ENCODE results near the gene SHH. TPM values are rescaled to one million over a fixed set of nuclear protein-coding genes. Genes with fewer than 3 reads are reported as not detected.

The SHH gene
- total RNA-seq, 1 experiment from 2014 or later, result 4.7 TPM

DNA sequence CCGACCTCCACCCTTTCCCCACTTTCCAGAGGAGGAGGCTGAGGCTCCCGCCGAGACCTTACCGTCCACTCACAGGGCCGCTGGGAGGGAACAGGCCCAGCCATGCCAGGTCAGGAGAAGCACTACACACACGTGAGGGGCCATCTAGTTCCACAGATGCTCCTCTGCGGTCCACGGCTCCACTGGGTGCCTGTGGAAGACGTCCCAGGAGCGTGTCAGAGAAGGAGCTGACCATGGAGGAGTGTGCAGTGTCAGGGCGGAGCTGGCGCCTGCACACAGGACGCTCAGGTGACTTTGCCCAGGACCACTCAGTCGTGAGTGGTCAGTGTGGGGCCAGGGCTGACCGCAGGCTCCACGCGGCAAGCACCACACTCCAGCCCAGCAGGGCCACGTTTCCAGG, 8.0 kb upstream of the SHH start:
- no peaks in the 10 kb centered on the region for H3K36me3 Mint-ChIP-seq (ENCODE audit: insufficient read depth, unreplicated experiment)
- no peak overlapping the region for H3K4me3 Mint-ChIP-seq (ENCODE audit: unreplicated experiment)
- POLR2A ChIA-PET, result no interaction called here
- intact Hi-C loops (cut with micrococcal nuclease; ENCODE audit: unreplicated experiment), result no loop called here
- H3K4me3 ChIP-seq (ENCODE audit: low read depth, low read length), result no peak overlapping the region
- no peak overlapping the region for H3K27ac Mint-ChIP-seq (ENCODE audit: unreplicated experiment)
- no peaks in the 10 kb centered on the region for H3K27me3 Mint-ChIP-seq (ENCODE audit: insufficient read depth, unreplicated experiment)
- no peaks in the 10 kb centered on the region; the same call in 1 of the 2 replicates for H3K4me1 ChIP-seq
- no peaks in the 10 kb centered on the region for H3K9me3 Mint-ChIP-seq (ENCODE audit: unreplicated experiment)
- CTCF ChIA-PET, result no interaction called here
- TF ChIP-seq, protein P1, sequence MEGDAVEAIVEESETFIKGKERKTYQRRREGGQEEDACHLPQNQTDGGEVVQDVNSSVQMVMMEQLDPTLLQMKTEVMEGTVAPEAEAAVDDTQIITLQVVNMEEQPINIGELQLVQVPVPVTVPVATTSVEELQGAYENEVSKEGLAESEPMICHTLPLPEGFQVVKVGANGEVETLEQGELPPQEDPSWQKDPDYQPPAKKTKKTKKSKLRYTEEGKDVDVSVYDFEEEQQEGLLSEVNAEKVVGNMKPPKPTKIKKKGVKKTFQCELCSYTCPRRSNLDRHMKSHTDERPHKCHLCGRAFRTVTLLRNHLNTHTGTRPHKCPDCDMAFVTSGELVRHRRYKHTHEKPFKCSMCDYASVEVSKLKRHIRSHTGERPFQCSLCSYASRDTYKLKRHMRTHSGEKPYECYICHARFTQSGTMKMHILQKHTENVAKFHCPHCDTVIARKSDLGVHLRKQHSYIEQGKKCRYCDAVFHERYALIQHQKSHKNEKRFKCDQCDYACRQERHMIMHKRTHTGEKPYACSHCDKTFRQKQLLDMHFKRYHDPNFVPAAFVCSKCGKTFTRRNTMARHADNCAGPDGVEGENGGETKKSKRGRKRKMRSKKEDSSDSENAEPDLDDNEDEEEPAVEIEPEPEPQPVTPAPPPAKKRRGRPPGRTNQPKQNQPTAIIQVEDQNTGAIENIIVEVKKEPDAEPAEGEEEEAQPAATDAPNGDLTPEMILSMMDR (IDR thresholded peaks at IDR 0.05; ENCODE audit: insufficient read depth in 1 of 2, low read depth in 1 of 2, low read length in 1 of 2, severe bottlenecking in 1 of 2, unreplicated experiment in 1 of 2), result no peak
- no peaks in the 10 kb centered on the region for H3K36me3 ChIP-seq (ENCODE audit: control insufficient read depth, insufficient read depth, low read length)
- H3K27me3 ChIP-seq (replicated peaks; ENCODE audit: control insufficient read depth, insufficient read depth, low read length), result no peaks in the 10 kb centered on the region
- BruUV-seq (replicated peaks), result no TSS peak
- DNase-seq, result no peak
- peaks cover 6% of the 10 kb centered on the region for H3K4me1 Mint-ChIP-seq (ENCODE audit: low read depth, unreplicated experiment)
- H3K9me3 ChIP-seq, result no peaks in the 10 kb centered on the region

DNA sequence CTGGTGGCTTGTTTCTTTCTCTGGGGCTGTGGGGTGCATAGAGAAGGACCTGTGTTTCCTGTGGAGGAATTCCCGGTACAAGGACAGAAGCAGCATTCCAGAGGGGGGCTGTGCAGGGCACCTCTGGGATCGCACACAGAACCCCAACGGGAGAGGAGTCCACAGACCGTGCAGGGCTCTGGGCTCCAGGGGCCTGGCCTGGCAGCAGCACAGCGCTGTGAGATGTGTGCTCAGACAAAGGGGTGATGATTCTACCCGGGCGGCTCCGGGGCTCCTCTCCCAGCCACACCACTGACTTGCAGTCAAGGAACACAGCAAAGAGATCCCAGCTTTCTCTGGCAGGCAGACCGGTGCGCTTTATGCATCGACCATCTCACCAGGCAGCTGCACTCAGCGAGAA, 6.9 kb upstream of the SHH start:
- H3K27me3 ChIP-seq (replicated peaks; ENCODE audit: control insufficient read depth, insufficient read depth, low read length), result no peaks in the 10 kb centered on the region
- H3K36me3 ChIP-seq (ENCODE audit: control insufficient read depth, insufficient read depth, low read length), result no peaks in the 10 kb centered on the region
- ChIA-PET POLR2A (no interaction called here), CTCF (no interaction called here)
- TF ChIP-seq, protein P1 (IDR thresholded peaks at IDR 0.05; ENCODE audit: insufficient read depth in 1 of 2, low read depth in 1 of 2, low read length in 1 of 2, severe bottlenecking in 1 of 2, unreplicated experiment in 1 of 2), result no peak
- intact Hi-C loops (cut with micrococcal nuclease; ENCODE audit: unreplicated experiment), result loop anchor here (10.0 kb wide), 1 partner anchor 816 kb away; no protein-coding TSS in a partner anchor
- no peak overlapping the region for H3K4me3 Mint-ChIP-seq (ENCODE audit: unreplicated experiment)
- peaks cover 8% of the 10 kb centered on the region for H3K4me1 Mint-ChIP-seq (ENCODE audit: low read depth, unreplicated experiment)
- no peaks in the 10 kb centered on the region for H3K27me3 Mint-ChIP-seq (ENCODE audit: insufficient read depth, unreplicated experiment)
- no peaks in the 10 kb centered on the region for H3K9me3 ChIP-seq
- no peaks in the 10 kb centered on the region; the same call in 1 of the 2 replicates for H3K4me1 ChIP-seq
- no peak overlapping the region for H3K4me3 ChIP-seq (ENCODE audit: low read depth, low read length)
- H3K27ac Mint-ChIP-seq (ENCODE audit: unreplicated experiment), result no peak overlapping the region
- no peak for DNase-seq
- H3K9me3 Mint-ChIP-seq (ENCODE audit: unreplicated experiment), result no peaks in the 10 kb centered on the region
- no peaks in the 10 kb centered on the region for H3K36me3 Mint-ChIP-seq (ENCODE audit: insufficient read depth, unreplicated experiment)
- no TSS peak for BruUV-seq (replicated peaks)

DNA sequence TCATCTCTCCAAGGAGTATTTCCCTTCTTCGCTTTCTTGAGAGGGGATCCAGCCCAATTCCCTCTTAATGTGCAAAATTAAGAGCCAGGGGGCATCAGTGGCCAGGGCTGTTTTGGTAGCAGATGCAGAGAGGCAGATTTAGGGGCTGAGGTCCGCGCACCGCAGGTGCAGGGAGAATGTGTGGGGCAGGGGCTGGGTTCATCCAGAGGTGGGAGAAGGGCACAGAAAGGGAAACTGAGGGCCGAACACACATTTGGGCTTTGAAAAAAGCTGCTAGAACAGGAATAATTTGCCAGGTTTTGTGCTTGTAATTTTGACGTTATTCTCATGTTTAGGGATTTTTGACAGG, 6.5 kb upstream of the SHH start:
- Mint-ChIP-seq H3K27ac (ENCODE audit: unreplicated experiment) (no peak overlapping the region), H3K4me3 (ENCODE audit: unreplicated experiment) (no peak overlapping the region), H3K9me3 (ENCODE audit: unreplicated experiment) (no peaks in the 10 kb centered on the region), H3K36me3 (ENCODE audit: insufficient read depth, unreplicated experiment) (no peaks in the 10 kb centered on the region), H3K27me3 (ENCODE audit: insufficient read depth, unreplicated experiment) (no peaks in the 10 kb centered on the region), H3K4me1 (ENCODE audit: low read depth, unreplicated experiment) (peaks cover 8% of the 10 kb centered on the region)
- CTCF ChIA-PET, result no interaction called here
- Histone ChIP-seq H3K36me3 (ENCODE audit: control insufficient read depth, insufficient read depth, low read length) (no peaks in the 10 kb centered on the region), H3K9me3 (no peaks in the 10 kb centered on the region), H3K4me3 (ENCODE audit: low read depth, low read length) (no peak overlapping the region), H3K27me3 (replicated peaks; ENCODE audit: control insufficient read depth, insufficient read depth, low read length) (no peaks in the 10 kb centered on the region), H3K4me1 (no peaks in the 10 kb centered on the region; the same call in 1 of the 2 replicates)
- DNase-seq, result no peak
- TF ChIP-seq, protein P1 (IDR thresholded peaks at IDR 0.05; ENCODE audit: insufficient read depth in 1 of 2, low read depth in 1 of 2, low read length in 1 of 2, severe bottlenecking in 1 of 2, unreplicated experiment in 1 of 2), result no peak
- intact Hi-C loops (cut with micrococcal nuclease; ENCODE audit: unreplicated experiment), result loop anchor here (10.0 kb wide), 1 partner anchor 816 kb away; no protein-coding TSS in a partner anchor
- BruUV-seq (replicated peaks), result no TSS peak
- POLR2A ChIA-PET, result no interaction called here
